GM18907 (cell line): ENCODE data around the gene NSMCE4A.
"Not testable (repeated sequence)": the region's sequence is repeated elsewhere in the genome, so short reads cannot be mapped to it uniquely, and the experiment has no call there.

Experiments used
- ATAC-seq: cut with Tn5 transposase; IDR thresholded peaks from one replicate; pipeline ENCODE4 v1.9.1; 2021; ENCODE audit warnings: mild to moderate bottlenecking, moderate library complexity; ENCODE audit not compliant: unreplicated experiment

NSMCE4A gene

GRCh38 chr10:121974535-121975294 lies at the start of gene NSMCE4A:
TSS of gene NSMCE4A (minus strand) at chr10:121975217. CDS start at chr10:121975165, 52 bp downstream.
- ATAC-seq = peak; percentile 87

- not testable (repeated sequence) for ATAC-seq
Observed at GRCh38 chr10:122023257-122023656, 48.2 kb upstream of the NSMCE4A start.

- no peak for ATAC-seq
Observed at GRCh38 chr10:122022276-122022675, 47.3 kb upstream of the NSMCE4A start.

- ATAC-seq = no peak
Observed at GRCh38 chr10:122021828-122022227, 46.8 kb upstream of the NSMCE4A start.

GRCh38 chr10:122021379-122021778 lies 46.4 kb upstream of the NSMCE4A start:
- ATAC-seq = no peak

GRCh38 chr10:122020226-122020625 lies 45.2 kb upstream of the NSMCE4A start:
- no peak for ATAC-seq

- no peak for ATAC-seq
Observed at GRCh38 chr10:122019414-122019975, 44.5 kb upstream of the NSMCE4A start.

GRCh38 chr10:122018951-122019413 lies 44.0 kb upstream of the NSMCE4A start:
- ATAC-seq = no peak

- no peak for ATAC-seq
Observed at GRCh38 chr10:122018491-122018890, 43.5 kb upstream of the NSMCE4A start.

GRCh38 chr10:122017926-122018325 lies 42.9 kb upstream of the NSMCE4A start:
- not testable (repeated sequence) for ATAC-seq

GRCh38 chr10:122014652-122015248 lies 39.7 kb upstream of the NSMCE4A start:
- ATAC-seq = no peak

- ATAC-seq = no peak
Observed at GRCh38 chr10:122013311-122013780, 38.3 kb upstream of the NSMCE4A start.

- no peak for ATAC-seq
Observed at GRCh38 chr10:122012731-122013130, 37.7 kb upstream of the NSMCE4A start.

GRCh38 chr10:122010405-122011050 lies 35.5 kb upstream of the NSMCE4A start:
- no peak for ATAC-seq

- no peak for ATAC-seq
Observed at GRCh38 chr10:122007415-122007814, 32.4 kb upstream of the NSMCE4A start.

GRCh38 chr10:122001698-122002097 lies 26.7 kb upstream of the NSMCE4A start:
- ATAC-seq = no peak

GRCh38 chr10:121999301-121999700 lies 24.3 kb upstream of the NSMCE4A start:
- ATAC-seq = no peak

GRCh38 chr10:121998462-121998861 lies 23.4 kb upstream of the NSMCE4A start:
- no peak for ATAC-seq

GRCh38 chr10:121994429-121994941 lies 19.5 kb upstream of the NSMCE4A start:
- ATAC-seq = no peak

GRCh38 chr10:121991727-121992126 lies 16.7 kb upstream of the NSMCE4A start:
- not testable (repeated sequence) for ATAC-seq

- ATAC-seq = no peak
Observed at GRCh38 chr10:121990015-121990677, 15.1 kb upstream of the NSMCE4A start.
